GM19397 (cell line): ENCODE data around the gene KCTD3.

Experiments
- ATAC-seq: cut with Tn5 transposase; IDR thresholded peaks from one replicate; pipeline ENCODE4 v1.9.1; 2021; ENCODE audit warnings: mild to moderate bottlenecking, moderate library complexity; ENCODE audit not compliant: unreplicated experiment

The KCTD3 gene

GRCh38 chr1:215605011-215605621, 38.0 kb downstream of the KCTD3 start:
- no peak for ATAC-seq

DNA sequence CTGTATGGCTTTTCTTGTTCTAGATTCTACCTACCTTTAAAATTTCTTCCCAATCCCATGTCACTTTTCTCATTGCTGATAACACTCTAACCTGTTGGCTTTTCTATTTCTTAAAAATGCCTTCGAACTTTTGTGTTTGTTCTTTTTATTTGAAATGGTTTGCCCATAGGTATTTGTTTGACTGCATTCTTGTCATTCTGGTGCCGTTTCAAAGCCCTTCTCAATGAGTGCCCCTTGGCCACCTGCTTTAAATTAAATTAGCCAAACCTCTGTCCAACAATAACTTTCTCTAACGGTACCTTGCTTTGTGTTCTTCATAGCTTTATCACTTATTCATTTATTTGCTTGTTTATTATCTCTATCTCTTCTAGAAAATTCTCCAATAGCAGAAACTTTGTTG, 38.9 kb downstream of the KCTD3 start:
- no peak for ATAC-seq

DNA sequence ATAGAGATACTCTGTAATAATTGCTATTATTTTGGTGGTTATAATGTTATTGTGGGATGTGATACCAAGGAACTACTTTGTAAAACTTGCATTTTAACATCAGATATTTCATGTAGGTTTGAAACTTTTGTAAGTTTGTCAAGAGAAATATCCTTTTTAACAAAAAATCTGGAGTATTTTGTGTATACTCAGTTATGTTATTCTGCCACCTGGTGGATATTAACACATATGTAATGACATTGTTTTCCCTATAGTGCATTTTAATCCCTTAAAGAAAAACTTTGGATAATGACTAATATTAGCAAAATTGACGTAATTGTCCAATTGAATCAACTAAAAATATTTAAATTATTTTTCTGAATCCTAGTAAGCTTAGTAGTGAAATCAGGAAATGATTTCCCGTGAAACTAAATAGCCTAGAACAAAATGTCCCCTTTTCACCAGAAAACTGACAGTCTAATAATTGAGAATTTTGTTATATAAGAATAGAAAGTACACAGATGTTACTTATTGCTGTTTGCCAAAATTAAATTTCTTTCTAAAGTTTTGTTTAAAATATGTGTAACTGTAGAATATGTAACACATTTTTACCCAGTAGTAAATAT, 39.6 kb downstream of the KCTD3 start:
- ATAC-seq = no peak

DNA sequence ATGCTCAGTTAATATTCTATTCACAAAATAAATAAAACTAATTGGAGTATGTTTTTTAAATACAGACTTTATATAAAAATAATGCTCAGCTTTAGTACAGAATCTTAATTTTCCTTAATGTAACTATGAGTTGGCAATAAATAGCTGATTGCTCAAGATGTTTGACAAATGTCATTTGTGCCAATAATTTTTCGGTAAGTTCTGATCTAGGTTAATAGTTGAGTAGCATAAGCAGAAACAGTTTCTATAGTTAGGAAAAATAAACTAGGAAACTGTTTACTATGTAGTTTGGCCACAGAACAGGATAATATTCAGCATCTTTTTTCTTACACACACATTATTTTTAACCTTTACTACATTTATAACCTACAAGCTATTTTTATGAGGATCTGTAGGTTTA, 40.3 kb downstream of the KCTD3 start:
- ATAC-seq = no peak

GRCh38 chr1:215608646-215609045, 41.5 kb downstream of the KCTD3 start:
- ATAC-seq = no peak

- no peak for ATAC-seq
Measured at GRCh38 chr1:215612391-215612790, 45.3 kb downstream of the KCTD3 start.

DNA sequence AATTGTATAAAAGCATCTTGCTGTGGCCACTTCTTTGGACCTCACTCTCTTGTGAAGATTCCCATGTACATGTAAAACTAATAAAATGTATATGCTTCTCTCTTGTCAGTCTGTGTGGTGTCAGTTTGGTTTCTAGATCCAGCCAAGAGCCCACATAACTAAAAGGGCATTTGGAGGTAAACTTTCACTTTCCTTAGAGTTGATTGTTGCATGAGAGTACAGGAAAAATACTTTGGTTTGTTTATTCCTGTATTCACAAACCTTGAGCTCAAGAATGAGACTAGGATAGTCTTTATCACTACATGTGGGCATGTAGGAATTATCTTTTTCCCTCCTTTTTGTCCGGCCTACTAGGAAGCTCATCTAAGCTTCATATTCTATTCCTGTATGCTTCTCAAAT, 50.9 kb downstream of the KCTD3 start:
- no peak for ATAC-seq

DNA sequence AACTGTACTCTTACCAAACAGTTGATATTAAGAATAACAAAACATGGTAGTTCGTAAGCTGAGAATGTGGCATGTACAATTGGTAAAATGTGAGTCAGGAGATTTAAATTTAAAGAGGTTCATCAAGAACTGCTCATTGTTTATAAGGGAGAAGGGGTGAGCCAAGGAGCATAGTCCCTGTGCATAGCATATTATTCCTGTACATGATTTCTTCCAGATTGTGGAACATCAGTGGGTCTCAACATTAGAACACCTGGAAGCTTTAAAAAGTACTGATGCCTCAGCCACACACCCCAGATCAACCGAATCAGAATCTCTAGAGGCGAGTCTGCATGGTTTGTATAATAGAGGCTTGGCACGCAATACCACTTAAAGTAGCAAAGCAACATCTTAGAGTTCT, 56.1 kb downstream of the KCTD3 start:
- ATAC-seq = no peak

GRCh38 chr1:215625949-215626348, 58.8 kb downstream of the KCTD3 start:
- no peak for ATAC-seq

DNA sequence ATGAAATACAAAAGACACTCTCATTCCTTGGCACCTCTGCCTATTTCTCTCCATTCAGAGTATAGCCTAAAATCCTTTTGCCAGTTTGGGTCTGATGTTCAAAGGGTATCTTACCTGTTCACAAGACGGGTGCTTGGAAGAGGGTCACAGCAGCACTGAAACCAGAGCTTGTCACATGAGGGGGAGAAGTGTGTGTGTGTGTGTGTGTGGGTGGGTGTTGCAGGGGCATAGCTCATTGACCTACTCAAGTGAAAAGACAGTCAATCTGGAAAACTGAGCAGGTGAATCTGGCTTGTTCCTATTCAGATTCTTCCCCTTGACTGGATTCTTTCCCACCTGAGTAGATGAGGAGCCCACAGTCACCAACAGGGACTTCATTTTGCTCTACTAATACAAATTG, 63.9 kb downstream of the KCTD3 start:
- ATAC-seq = no peak

DNA sequence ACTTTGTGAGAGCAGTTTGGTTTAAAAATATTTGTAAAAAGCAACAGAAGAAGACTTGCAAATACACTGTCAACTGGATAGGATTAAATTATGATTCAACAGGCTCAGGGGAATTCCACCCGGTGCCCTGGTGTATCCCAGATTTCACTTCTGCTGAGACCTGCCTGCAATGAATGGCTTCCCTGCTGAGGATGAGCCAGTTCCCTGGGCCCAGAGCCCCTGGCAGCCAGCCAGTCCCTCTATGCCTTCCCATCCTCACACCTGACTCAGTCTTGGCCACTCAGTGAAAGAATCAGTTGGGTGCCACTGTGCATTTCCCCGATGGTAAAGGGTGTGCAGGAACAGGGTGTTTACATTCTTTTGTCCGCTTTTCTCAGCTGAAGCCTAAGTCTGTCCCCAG, 64.4 kb downstream of the KCTD3 start:
- ATAC-seq = no peak

DNA sequence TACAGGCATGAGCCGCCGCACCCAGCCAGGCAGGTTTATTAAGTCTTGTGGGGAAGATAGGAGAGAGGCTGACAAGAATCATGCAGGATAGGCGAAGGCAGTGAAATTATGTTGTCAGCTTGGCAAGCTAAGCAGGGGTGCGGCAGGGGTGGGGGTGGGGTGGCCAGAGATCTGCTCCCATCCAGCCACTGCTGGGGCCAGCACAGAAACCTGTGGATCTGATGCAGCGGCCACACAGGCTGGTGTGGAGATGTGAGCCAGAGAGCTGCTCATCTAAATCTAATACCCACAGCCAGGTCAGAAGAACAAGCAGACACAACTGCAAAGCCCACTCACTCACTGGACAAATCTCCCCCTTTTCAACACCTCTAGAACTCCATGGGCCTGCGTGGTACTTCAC, 68.7 kb downstream of the KCTD3 start:
- no peak for ATAC-seq

- no peak for ATAC-seq
Measured at GRCh38 chr1:215636258-215636965, 69.3 kb downstream of the KCTD3 start.

DNA sequence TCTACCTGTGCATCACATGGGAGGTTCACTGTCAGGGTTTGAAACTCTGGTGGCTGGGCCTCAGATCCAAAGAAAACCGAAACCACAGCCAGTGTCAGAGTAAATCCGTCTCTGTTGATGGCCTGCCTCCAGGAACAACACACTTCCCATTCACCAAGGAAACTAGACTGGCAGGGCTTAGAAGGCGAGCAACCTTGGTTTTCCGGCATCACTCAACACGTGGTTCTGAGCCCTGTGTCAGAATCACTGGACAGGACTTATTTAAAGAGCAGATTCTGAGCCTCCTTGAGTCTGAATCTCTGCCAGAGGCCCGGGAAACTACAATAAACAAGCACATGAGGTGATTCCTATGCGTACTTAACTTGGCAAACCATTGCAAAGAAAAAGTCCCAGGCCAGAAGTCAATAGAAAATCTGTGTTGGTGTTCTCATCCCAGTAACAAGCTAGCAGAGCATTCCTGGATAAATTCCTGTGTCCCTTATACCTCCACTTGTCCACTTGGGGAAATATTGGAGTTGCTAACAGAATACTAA, 70.0 kb downstream of the KCTD3 start:
- ATAC-seq = no peak

GRCh38 chr1:215640429-215641148, 73.5 kb downstream of the KCTD3 start:
- no peak for ATAC-seq

DNA sequence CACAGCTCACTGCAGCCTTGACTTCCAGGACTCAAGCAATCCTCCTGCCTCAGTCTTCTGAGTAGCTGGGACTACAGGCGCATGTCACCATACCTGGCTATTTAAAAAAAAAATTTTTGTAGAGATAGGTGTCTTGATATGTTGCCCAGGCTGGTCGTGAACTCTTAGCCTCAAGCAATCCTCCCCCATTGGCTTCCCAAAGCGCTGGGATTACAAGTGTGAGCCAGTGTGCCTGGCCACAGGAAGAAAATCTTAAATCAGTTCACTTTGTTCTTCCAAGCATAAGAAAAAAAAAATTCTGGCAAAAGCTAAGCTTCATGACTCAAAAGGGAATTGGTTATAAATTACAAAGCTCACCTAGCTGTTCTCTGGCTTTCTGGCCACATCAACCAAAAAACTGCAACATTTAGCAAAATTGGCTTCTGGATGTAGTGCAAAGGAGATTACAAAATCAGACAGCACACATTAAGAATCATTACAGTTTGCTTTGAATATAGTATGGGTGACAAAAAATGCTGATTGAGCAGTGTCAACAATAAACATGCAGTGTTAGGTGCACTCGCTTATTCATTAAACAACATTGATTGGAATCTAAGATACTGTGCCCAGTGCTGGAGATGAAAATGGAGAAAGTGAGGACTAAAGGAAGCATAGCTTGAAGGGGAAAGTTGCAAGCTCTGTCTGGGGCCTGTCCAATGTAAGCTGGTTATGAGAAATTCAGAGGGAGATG, 76.7 kb downstream of the KCTD3 start:
- no peak for ATAC-seq

DNA sequence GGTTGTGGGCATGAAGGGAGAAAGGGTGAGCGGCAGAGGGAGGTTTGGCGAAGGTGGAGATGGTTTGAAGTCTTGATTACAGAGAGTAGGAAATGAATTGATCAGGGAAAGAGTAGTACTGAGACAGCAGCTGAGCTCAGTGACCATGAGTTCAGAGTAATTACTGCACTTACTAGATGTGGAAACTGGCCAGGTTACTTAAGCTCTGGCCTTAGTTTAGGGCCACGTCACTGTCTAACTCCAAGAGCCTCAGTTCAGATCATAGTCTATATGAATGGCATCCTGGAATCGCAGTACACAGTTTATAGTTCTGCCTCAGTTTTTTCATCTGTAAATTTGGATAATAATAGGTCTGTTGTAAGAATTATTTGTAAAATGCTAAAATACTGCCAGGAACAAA, 78.1 kb downstream of the KCTD3 start:
- no peak for ATAC-seq

DNA sequence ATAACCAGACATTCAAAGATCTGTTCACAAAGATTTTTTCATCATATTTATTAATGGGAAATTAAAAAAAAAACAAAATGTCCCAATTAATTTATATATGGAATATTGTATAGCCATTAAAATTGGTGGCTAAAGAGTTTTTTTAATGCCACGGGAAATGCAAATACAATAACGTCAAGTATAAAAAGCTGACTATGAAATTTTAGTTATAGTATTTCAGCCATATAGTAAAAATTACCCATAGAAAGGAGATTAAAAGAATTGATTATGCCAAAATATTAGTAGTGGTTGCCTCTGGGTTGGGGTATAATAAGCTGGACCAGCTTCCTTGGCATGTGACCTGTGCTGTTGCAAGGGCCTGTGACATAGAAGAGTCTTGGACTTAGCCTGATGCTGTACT, 78.8 kb downstream of the KCTD3 start:
- ATAC-seq = no peak

DNA sequence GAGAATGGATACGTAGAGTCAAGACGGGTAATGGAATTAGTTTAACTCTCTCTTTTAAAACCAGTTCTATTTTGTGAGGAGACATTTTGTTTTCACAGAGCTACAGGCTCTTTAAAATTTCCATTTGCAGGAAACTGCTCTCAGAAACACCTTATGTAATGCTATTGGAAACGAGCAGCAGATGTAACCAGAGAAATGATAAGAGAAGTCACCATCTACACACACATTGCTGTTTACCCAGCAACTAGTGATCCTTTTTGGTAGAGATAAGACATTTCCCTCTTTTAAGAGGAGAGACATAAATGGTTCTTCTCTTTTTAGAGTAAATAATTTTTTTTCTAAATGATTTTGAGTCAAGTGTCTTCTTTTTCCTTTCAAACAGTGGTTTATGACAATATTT, 80.6 kb downstream of the KCTD3 start:
- ATAC-seq = no peak

GRCh38 chr1:215648957-215649356, 81.9 kb downstream of the KCTD3 start:
- no peak for ATAC-seq
